NB4 (cell line): Measurements from ENCODE around the gene PDXK.

ENCODE experiments used
- CTCF ChIP-seq: IDR thresholded peaks from one replicate; pipeline ENCODE4 v1.5.1; 2012; ENCODE audit warnings: low read depth, low read length
- POLR2A ChIP-seq: IDR thresholded peaks from 2 replicates; pipeline ENCODE4 v1.6.1; 2011; ENCODE audit warnings: mild to moderate bottlenecking; ENCODE audit not compliant: insufficient read length; ENCODE audit errors: extremely low read depth

- TF ChIP-seq CTCF (no peak), POLR2A (no peak)
Measured at GRCh38 chr21:43689556-43690337, 29.2 kb upstream of the PDXK start.
